GM12872 (cell line): ENCODE measurements around the gene ATN1.

Experiments
- CTCF ChIP-seq: IDR thresholded peaks from 3 replicates; pipeline ENCODE4 v1.5.1; 2011; ENCODE audit warnings: low read depth, mild to moderate bottlenecking, low read length, moderate library complexity; ENCODE audit not compliant: insufficient read depth

ATN1 gene

DNA sequence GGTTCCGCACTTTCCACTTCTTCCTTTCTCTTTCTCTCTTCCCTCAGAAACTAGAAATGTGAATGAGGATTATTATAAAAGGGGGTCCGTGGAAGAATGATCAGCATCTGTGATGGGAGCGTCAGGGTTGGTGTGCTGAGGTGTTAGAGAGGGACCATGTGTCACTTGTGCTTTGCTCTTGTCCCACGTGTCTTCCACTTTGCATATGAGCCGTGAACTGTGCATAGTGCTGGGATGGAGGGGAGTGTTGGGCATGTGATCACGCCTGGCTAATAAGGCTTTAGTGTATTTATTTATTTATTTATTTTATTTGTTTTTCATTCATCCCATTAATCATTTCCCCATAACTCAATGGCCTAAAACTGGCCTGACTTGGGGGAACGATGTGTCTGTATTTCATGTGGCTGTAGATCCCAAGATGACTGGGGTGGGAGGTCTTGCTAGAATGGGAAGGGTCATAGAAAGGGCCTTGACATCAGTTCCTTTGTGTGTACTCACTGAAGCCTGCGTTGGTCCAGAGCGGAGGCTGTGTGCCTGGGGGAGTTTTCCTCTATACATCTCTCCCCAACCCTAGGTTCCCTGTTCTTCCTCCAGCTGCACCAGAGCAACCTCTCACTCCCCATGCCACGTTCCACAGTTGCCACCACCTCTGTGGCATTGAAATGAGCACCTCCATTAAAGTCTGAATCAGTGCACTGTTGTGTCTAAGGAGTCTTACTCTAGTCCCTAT is 4.6 kb upstream of the ATN1 start:
- TF ChIP-seq CTCF = no peak

DNA sequence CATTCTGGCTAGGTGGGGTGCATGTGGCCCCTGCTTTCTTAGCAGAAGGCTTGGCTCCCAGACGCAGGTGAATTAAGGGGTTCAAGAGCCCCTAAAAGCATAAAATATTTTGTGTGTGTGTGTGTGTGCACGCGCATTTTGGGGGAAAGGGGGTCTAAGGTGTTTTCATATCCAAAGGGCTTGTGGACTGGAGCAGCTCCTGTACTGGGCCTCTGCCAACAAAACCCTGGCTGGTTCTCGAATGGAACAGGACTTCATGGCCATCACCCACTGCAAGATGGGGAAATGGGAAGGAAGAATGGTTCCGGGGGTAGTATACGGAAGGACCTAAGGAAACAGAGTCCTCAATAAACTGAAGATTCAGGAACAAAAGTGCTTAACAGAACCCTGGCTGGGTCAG is 3.9 kb upstream of the ATN1 start:
- TF ChIP-seq CTCF = no peak

- TF ChIP-seq CTCF = no peak
Observed at GRCh38 chr12:6925239-6925539, 2.6 kb upstream of the ATN1 start.

- no peak for TF ChIP-seq CTCF
Observed at GRCh38 chr12:6925540-6926279, 2.0 kb upstream of the ATN1 start.

DNA sequence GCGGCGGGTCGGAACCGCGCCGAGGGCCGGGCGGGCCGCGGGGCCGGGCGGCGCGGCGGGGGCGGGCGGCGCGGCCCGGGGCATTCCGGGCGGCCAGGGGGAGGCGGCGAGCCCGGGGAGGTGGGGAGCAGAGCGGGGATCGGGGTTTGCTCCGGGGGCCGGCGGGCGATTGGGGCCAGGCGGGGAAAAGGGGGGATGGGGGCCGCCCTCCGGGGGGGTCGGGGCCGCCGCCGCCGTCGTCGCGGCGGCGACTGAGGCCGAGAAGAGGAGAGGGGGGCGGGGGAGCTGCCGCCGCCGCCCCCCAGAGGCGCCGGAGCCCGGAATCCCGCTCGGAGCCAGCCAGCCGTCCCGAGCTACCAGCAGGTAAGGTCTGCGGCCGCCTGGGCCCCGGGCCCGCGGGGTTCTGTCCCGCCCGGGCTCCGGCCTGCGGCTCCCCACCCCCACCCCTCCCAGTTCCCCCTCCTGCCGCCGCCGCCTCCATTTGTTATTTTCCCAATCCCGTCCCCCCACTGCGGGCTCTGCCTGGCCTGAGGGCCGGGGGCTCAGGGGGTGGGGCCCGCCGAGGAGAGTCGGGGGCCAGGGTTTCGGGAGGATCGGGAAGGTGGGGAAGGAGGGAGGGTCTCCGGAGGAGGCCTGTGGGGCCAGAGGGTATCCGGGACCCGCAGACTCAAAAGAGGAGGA is 403 bp downstream of the ATN1 start:
- no peak for TF ChIP-seq CTCF

DNA sequence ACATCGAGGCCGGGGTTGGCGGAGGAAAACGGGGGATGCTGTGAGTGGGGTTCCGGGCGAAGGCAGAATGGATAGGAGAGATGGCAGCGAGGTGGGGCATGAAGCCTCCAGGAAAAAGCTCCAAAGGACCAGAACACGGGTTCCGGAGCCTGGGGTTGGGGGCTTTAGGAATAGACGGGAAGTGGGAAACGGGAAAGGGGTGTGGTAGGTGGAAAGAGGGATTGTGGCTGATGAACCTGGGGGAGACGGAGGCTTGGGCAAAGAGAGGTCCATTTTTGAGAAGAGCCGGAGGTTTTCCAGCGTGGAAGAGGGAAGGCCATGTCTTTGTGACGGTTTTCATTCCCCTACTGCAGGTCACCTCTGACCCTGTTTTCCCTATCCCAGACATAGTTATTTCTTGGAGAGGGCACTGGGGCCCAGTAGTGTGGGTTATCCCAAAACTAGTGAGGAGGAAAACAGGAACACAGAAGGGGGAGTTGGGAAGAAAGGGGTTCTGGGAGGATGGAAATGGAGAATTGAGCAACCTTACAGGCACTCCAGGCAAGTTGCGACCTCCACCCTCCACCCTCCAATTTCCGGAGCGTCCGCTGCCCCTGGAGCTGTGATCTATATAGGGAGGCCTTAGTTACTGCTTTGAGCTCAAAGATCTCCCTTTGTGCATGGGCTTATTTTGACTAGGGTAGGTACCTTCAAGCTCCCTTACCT is 1.1 kb downstream of the ATN1 start:
- TF ChIP-seq CTCF = no peak
